Measurements from ENCODE around the gene JARID2.

Gene JARID2

GRCh38 chr6:15303162-15303919 lies 57.5 kb downstream of the JARID2 start:
- in situ Hi-C loops (cut with HindIII; ENCODE audit: low pct_unique_long_range_greater_than_20kb, low sequenced_read_pairs): no loop called here
- no peak for TF ChIP-seq JUND (IDR thresholded peaks at IDR 0.05; ENCODE audit: low read depth)
- DNase-seq (ENCODE audit: low read depth in 1 of 2, low spot score in 1 of 2): no peak

GRCh38 chr6:15303920-15304291 lies 58.0 kb downstream of the JARID2 start:
- in situ Hi-C loops (cut with HindIII; ENCODE audit: low pct_unique_long_range_greater_than_20kb, low sequenced_read_pairs): no loop called here
- DNase-seq (ENCODE audit: low read depth in 1 of 2, low spot score in 1 of 2): no peak
- no peak for TF ChIP-seq JUND (IDR thresholded peaks at IDR 0.05; ENCODE audit: low read depth)

DNA sequence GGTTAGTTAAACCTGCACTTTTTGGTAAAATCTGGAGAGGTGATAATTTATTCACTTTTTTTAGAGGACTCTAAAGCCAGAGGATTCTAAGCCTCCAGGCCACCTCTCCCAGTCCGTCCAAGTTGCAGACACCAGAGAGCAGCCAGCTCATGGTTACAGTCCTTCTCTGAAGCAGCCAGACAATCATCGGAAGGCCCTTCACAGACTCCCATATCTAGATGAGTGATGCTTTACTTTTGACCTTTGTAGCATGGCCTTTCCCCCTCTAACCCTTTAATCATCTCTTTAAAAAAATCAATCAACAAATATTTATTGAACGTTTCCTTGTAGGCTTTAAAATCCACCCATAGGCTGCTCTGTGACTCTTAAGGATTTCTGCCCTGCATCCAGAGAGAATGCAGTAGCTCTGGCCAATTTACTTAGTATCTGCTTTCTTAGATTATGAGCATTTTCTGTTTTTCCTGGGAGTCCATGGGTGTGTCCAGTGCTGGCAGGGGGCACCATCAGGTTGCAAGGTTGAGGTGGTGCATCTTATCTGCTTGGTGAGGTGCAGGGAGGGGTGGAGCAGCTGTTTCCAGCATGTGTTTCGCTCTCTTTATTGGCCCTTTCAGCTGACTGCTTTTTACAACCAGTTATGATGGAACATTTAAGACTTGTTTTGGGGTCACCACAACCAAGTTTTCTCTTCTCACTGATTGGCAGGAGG lies 58.6 kb downstream of the JARID2 start:
- in situ Hi-C loops (cut with HindIII; ENCODE audit: low pct_unique_long_range_greater_than_20kb, low sequenced_read_pairs): no loop called here
- DNase-seq (ENCODE audit: low read depth in 1 of 2, low spot score in 1 of 2): no peak
- no peak for TF ChIP-seq JUND (IDR thresholded peaks at IDR 0.05; ENCODE audit: low read depth)

DNA sequence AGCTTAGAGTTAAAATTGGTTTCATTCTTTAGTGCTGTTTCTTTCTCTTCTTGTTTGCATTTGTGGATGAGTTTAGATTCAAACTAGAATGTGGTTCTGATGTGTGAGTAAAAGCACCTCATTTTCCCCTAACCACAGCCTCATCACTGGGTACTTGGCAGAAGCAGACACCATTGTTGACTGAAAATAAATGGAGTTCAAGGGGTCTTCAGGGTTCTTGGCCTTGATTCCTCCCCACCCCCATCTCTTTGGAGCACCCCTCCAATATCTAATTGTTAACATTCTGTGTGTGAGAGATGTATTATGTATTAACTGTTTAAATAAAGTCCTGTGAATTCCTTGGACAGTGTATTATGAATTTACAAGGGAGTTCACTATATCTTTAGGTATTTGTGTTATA lies 59.6 kb downstream of the JARID2 start:
- no peak for TF ChIP-seq JUND (IDR thresholded peaks at IDR 0.05; ENCODE audit: low read depth)
- in situ Hi-C loops (cut with HindIII; ENCODE audit: low pct_unique_long_range_greater_than_20kb, low sequenced_read_pairs): no loop called here
- no peak for DNase-seq (ENCODE audit: low read depth in 1 of 2, low spot score in 1 of 2)

DNA sequence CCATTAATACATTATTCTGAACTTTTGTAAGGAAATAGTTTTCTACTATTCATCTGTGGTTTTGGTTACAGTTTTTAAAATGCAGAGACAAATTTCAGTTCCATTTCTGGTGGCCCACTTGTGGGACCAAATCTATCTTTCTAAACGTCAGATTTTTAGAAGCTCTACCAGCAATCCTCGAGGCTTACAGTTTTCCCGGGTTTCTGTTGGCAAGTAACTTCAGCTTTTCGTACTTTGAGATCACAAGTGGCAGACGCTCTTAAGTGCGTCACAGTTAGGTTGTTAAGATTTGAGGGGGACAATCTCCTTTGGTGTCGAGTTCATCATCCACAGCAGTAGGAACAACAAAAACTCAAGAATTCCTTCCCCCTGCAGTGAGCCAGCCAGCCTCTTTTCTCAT lies 60.0 kb downstream of the JARID2 start:
- in situ Hi-C loops (cut with HindIII; ENCODE audit: low pct_unique_long_range_greater_than_20kb, low sequenced_read_pairs): no loop called here
- TF ChIP-seq JUND (IDR thresholded peaks at IDR 0.05; ENCODE audit: low read depth): no peak
- DNase-seq (ENCODE audit: low read depth in 1 of 2, low spot score in 1 of 2): no peak

DNA sequence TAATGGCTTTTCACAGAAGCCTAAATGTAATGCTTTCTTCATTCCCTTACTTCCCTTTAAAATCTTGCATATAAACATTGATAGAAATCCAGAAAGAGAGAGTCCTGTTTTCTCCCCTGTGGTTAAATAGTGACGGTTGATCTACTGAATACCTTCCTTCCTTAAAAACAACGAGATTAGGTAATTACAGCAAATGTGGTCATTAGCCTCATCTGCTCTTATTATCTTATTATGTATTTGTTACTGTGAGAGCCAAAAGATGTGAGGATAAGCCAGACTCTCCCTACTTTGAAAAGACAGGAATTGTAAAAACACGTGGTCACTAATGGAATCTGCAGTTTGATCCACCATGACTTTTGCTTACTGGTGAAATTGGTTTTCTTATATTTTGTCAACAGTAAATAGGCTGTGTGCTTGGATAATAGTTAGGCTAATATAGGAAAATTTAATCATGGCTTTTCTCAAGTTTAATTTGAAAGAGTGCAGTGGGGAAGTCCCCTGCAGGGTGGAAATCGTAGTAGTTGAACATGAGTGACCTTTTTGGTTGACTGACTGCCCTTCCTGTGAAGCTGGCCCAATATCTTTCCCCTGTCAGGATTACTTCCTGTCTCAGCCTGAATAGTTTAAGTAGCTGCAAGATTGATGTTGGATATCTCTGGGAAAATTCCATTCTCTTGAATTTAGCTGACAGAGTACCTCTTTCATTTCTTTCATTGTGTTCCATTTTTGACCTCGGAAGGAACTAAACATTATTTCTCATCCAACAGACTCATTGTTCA lies 62.8 kb downstream of the JARID2 start:
- TF ChIP-seq JUND (IDR thresholded peaks at IDR 0.05; ENCODE audit: low read depth): no peak
- DNase-seq (ENCODE audit: low read depth in 1 of 2, low spot score in 1 of 2): no peak
- in situ Hi-C loops (cut with HindIII; ENCODE audit: low pct_unique_long_range_greater_than_20kb, low sequenced_read_pairs): no loop called here

DNA sequence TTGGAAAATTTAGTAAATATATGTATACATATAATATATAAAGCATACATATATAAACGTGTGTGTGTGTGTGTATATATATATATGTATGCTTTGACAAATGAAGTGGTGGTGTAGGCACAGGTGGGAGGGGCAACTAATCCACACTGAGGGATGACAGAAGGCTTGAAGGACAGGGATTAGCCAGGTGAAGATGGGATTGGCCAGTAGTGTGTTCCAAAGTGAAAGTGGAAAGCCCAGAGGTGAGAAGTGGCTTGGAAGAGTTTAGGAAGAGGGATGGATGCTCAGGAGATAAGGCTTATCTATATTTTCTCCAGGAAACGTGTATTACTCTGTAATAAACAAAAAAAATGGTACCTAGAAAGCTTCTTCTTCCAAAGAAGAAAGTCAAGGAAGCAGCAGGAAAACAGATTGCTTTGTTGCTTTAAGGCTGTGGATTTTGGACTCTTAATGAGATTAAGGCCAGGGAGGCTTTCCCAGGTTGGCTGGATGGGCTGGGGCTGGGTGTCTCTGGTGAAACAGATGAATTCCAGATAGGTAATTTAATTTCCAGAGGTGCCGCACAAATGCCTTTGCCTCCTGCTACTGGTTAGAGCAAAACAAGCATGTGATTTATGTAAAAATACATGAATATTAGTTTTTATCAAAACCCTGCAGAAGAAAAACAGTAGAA lies 63.9 kb downstream of the JARID2 start:
- TF ChIP-seq JUND (IDR thresholded peaks at IDR 0.05; ENCODE audit: low read depth): no peak
- in situ Hi-C loops (cut with HindIII; ENCODE audit: low pct_unique_long_range_greater_than_20kb, low sequenced_read_pairs): no loop called here
- DNase-seq (ENCODE audit: low read depth in 1 of 2, low spot score in 1 of 2): no peak

DNA sequence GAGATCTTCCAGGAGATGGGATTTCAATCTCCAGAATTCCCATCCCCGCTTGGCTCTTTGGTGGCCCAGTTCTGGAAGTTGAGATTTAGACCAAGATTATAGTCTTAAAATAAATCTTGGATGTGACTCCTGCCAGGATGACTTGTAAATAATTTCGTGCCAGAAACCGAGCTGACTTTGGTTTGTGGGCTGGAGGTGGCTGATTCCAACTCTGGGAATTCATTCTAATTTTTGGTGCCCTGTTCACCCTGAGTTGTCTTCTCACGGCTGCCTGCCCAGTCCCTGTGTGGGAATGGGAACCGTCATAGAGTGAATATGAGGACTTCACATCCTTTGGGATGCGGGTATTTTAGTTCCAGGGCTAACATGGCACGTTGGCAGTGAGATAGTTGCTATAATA lies 64.8 kb downstream of the JARID2 start:
- in situ Hi-C loops (cut with HindIII; ENCODE audit: low pct_unique_long_range_greater_than_20kb, low sequenced_read_pairs): no loop called here
- TF ChIP-seq JUND (IDR thresholded peaks at IDR 0.05; ENCODE audit: low read depth): no peak
- no peak for DNase-seq (ENCODE audit: low read depth in 1 of 2, low spot score in 1 of 2)

GRCh38 chr6:15312500-15312899 lies 66.6 kb downstream of the JARID2 start:
- in situ Hi-C loops (cut with HindIII; ENCODE audit: low pct_unique_long_range_greater_than_20kb, low sequenced_read_pairs): no loop called here
- DNase-seq (ENCODE audit: low read depth in 1 of 2, low spot score in 1 of 2): no peak
- TF ChIP-seq JUND (IDR thresholded peaks at IDR 0.05; ENCODE audit: low read depth): no peak

DNA sequence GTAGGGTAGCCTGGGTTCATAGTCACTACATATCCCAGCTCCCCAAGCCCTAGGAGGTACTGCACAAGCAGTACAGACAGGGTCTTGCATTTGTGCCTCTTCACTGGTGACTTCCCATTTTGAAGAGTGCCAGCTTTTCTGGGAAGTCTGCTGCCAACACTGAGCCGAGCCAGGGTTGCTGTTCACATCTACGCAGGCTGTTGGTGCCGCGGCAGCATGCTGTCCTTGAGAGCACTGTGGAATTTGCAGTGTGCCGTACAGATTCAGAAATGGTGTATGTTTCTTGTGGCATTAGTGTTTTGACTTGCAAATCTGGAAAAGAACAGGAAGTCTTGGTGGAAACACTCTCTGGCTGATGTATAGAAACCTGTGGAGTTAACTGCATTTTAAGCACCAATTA lies 67.5 kb downstream of the JARID2 start:
- no peak for DNase-seq (ENCODE audit: low read depth in 1 of 2, low spot score in 1 of 2)
- in situ Hi-C loops (cut with HindIII; ENCODE audit: low pct_unique_long_range_greater_than_20kb, low sequenced_read_pairs): no loop called here
- TF ChIP-seq JUND (IDR thresholded peaks at IDR 0.05; ENCODE audit: low read depth): no peak

DNA sequence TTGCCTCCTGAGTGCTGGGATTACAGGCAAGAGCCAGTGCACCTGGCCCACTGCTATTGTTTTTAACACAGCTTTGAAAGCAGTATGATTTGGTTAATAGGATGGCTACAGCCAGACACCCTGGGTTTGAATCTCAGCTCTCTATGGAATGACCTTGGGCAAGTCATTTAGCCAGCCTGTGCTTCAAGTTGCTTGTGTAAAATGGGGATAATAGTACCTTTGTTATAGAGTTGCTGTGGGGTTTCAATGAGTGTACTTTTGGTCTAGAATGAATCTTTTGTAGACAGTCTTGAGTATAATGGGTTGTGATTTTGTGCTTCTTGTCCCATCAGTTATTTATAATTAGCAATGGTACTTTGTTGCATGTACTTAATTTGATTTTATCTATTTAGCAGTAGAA lies 70.9 kb downstream of the JARID2 start:
- TF ChIP-seq JUND (IDR thresholded peaks at IDR 0.05; ENCODE audit: low read depth): no peak
- DNase-seq (ENCODE audit: low read depth in 1 of 2, low spot score in 1 of 2): no peak
- in situ Hi-C loops (cut with HindIII; ENCODE audit: low pct_unique_long_range_greater_than_20kb, low sequenced_read_pairs): no loop called here

- in situ Hi-C loops (cut with HindIII; ENCODE audit: low pct_unique_long_range_greater_than_20kb, low sequenced_read_pairs): no loop called here
- no peak for TF ChIP-seq JUND (IDR thresholded peaks at IDR 0.05; ENCODE audit: low read depth)
Measured at GRCh38 chr6:15317251-15317650, 71.4 kb downstream of the JARID2 start.

More at GRCh38 chr6:15317251-15317650, 71.4 kb downstream of the JARID2 start:
- no peak for DNase-seq (ENCODE audit: low read depth in 1 of 2, low spot score in 1 of 2)

Data from T47D (cell line).